Neural cell (in vitro differentiated cells): ENCODE measurements around the gene GIT2. TPM values are rescaled to one million over a fixed set of nuclear protein-coding genes. Genes with fewer than 3 reads are reported as not detected.

Experiments used
- H2AFZ ChIP-seq: fragments of 200-600, 300-800 bp; sonication (generic), shearing (Covaris generic); 2 replicates; pipeline ENCODE4 v1.6.0; 2014; ENCODE audit warnings: low read depth, mild to moderate bottlenecking, antibody characterized with exemption, low read length, moderate library complexity
- H3F3A ChIP-seq: fragments of 200-600 bp; shearing (Covaris generic); 2 replicates; pipeline ENCODE4 v1.6.1; 2016; ENCODE audit warnings: mild to moderate bottlenecking, moderate library complexity, mixed read lengths, antibody characterized with exemption, low read length; ENCODE audit not compliant: insufficient read depth, poor library complexity, severe bottlenecking
- H3K27ac ChIP-seq: fragments of 200-600, 300-800 bp; sonication (generic), shearing (Covaris generic); 2 replicates; pipeline ENCODE4 v1.5.1; 2014; ENCODE audit warnings: mild to moderate bottlenecking, low read length, moderate library complexity
- H3K27me3 ChIP-seq: fragments of 300-800, 200-600 bp; sonication (generic), shearing (Covaris generic); 2 replicates; pipeline ENCODE4 v1.6.0; 2014; ENCODE audit warnings: mild to moderate bottlenecking, low read depth, low read length, moderate library complexity; ENCODE audit not compliant: insufficient read depth
- H3K36me3 ChIP-seq: fragments of 300-800, 200-600 bp; sonication (generic), shearing (Covaris generic); 2 replicates; pipeline ENCODE4 v1.5.1; 2014; ENCODE audit warnings: mild to moderate bottlenecking, antibody characterized with exemption, low read length, moderate library complexity; ENCODE audit not compliant: insufficient read depth
- H3K4me2 ChIP-seq: fragments of 300-800, 200-600 bp; sonication (generic), shearing (Covaris generic); 2 replicates; pipeline ENCODE4 v1.6.0; 2014; ENCODE audit warnings: mild to moderate bottlenecking, low read length
- H3K4me3 ChIP-seq: fragments of 300-800, 200-600 bp; sonication (generic), shearing (Covaris generic); 2 replicates; pipeline ENCODE4 v1.5.1; 2014; ENCODE audit warnings: mild to moderate bottlenecking, low read length, moderate library complexity
- H3K79me2 ChIP-seq: fragments of 200-600 bp; shearing (Covaris generic); replicated peaks from 2 replicates; pipeline ENCODE4 v1.6.0; 2014; ENCODE audit warnings: mild to moderate bottlenecking, low read length, moderate library complexity; ENCODE audit not compliant: insufficient read depth
- H3K9ac ChIP-seq: fragments of 300-800, 200-600 bp; sonication (generic), shearing (Covaris generic); 2 replicates; pipeline ENCODE4 v1.6.1; 2016; ENCODE audit warnings: mild to moderate bottlenecking, low read length, mixed read lengths
- H3K9me2 ChIP-seq: fragments of 200-600 bp; shearing (Covaris generic); 2 replicates; pipeline ENCODE4 v1.6.1; 2016; ENCODE audit warnings: mild to moderate bottlenecking, low read length, mixed read lengths; ENCODE audit not compliant: insufficient read depth
- H3K9me3 ChIP-seq: fragments of 200-600, 300-800 bp; sonication (generic), shearing (Covaris generic); 2 replicates; pipeline ENCODE4 v1.6.1; 2016; ENCODE audit warnings: mild to moderate bottlenecking, mixed run types, low read length, moderate library complexity, mixed read lengths
- H4K20me1 ChIP-seq: fragments of 200-600 bp; shearing (Covaris generic); 2 replicates; pipeline ENCODE4 v1.6.1; 2016; ENCODE audit warnings: mild to moderate bottlenecking, mixed run types; ENCODE audit not compliant: insufficient read depth
- CTCF ChIP-seq: fragments of 450-650 bp; IDR thresholded peaks from 2 replicates; pipeline ENCODE4 v1.5.1; 2014; ENCODE audit warnings: antibody characterized with exemption, mild to moderate bottlenecking, moderate library complexity; ENCODE audit not compliant: poor library complexity, severe bottlenecking
- EP300 ChIP-seq: fragments of 450-650 bp; conservative IDR thresholded peaks from 2 replicates; pipeline ENCODE4 v1.6.1; 2014; ENCODE audit warnings: antibody characterized with exemption, mild to moderate bottlenecking, moderate library complexity; ENCODE audit not compliant: poor library complexity, severe bottlenecking
- EZH2 ChIP-seq: fragments of 200-600, 300-800 bp; shearing (Covaris generic), sonication (generic); IDR thresholded peaks from 2 replicates; pipeline ENCODE4 v1.6.1; 2014; ENCODE audit warnings: antibody characterized with exemption, low read length, borderline replicate concordance, mild to moderate bottlenecking; ENCODE audit not compliant: insufficient read depth, poor library complexity, severe bottlenecking
- MXI1 ChIP-seq: fragments of 450-650 bp; conservative IDR thresholded peaks from 2 replicates; pipeline ENCODE4 v1.6.1; 2014; ENCODE audit warnings: antibody characterized with exemption, mild to moderate bottlenecking; ENCODE audit not compliant: poor library complexity, severe bottlenecking
- POLR2AphosphoS5 ChIP-seq: IDR thresholded peaks from 2 replicates; pipeline ENCODE4 v1.6.1; 2012
- RAD21 ChIP-seq: fragments of 450-650 bp; conservative IDR thresholded peaks from 2 replicates; pipeline ENCODE4 v1.6.1; 2014; ENCODE audit warnings: antibody characterized with exemption, mild to moderate bottlenecking, moderate library complexity
- SMC3 ChIP-seq: fragments of 450-650 bp; conservative IDR thresholded peaks from 2 replicates; pipeline ENCODE4 v1.6.1; 2014; ENCODE audit warnings: antibody characterized with exemption, mild to moderate bottlenecking, moderate library complexity; ENCODE audit not compliant: poor library complexity
- TAF1 ChIP-seq: IDR thresholded peaks from 2 replicates; pipeline ENCODE4 v1.6.1; 2012; ENCODE audit warnings: low read depth
- polyA plus RNA-seq: library from polyadenylated mRNA; depleted of rRNA; stranded (reverse); fragments of >200 nt; gene quantifications from 2 replicates; pipeline ENCODE4 v1.2.3, GENCODE V29; 2014
- TF ChIP-seq, protein P1 (sequence below): IDR thresholded peaks from 2 replicates; pipeline ENCODE4 v1.6.1; 2012; ENCODE audit warnings: borderline replicate concordance

Gene GIT2
- polyA plus RNA-seq, 1 donor from 2014 or later, result 14.2 TPM

DNA sequence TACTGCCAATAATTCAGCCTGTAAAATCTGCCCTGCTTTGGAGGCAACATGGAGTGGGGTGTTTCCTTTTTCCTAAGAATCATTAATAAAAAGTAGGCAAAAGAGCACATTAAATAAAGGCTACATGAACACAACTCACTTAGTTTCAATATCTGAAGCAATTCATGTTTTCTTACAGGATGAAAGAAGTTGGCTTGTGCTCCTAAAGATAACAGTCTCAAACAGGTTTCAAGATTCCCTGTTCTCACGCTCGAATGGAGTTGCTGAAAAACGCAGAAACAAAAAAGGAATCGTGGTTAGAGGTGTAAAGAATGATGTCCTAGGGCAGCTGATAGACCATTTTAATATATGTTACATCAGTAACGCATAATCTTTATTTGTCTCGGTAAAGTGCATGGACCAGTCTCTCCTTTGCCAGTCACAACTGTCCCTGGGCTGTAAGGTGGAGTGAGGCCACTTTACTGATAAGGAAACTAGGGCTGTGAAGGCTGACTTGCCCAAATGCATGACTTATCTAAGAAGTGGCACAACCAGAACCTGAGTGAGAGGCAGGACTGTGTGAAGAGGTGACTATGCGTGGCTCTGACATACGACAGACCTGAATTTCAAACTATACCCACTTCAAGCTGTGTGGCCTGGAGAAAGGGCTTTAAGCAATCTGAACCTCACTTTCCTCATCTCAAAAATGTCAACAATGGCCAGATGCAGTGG, 12.6 kb downstream of the GIT2 start:
- Histone ChIP-seq H3F3A (no peaks in the 10 kb centered on the region), H3K36me3 (peaks cover 10% of the 10 kb centered on the region), H3K4me2 (no peak overlapping the region), H3K27ac (no peak overlapping the region), H3K4me3 (no peak overlapping the region), H2AFZ (no peak overlapping the region), H4K20me1 (no peaks in the 10 kb centered on the region), H3K9ac (no peak overlapping the region), H3K27me3 (no peaks in the 10 kb centered on the region), H3K9me2 (no peaks in the 10 kb centered on the region), H3K9me3 (no peaks in the 10 kb centered on the region), H3K79me2 (no peaks in the 10 kb centered on the region)
- TF ChIP-seq CTCF, result no peak
- TF ChIP-seq SMC3, result no peak
- no peak for TF ChIP-seq EP300
- TF ChIP-seq RAD21, result no peak
- TF ChIP-seq, protein P1, sequence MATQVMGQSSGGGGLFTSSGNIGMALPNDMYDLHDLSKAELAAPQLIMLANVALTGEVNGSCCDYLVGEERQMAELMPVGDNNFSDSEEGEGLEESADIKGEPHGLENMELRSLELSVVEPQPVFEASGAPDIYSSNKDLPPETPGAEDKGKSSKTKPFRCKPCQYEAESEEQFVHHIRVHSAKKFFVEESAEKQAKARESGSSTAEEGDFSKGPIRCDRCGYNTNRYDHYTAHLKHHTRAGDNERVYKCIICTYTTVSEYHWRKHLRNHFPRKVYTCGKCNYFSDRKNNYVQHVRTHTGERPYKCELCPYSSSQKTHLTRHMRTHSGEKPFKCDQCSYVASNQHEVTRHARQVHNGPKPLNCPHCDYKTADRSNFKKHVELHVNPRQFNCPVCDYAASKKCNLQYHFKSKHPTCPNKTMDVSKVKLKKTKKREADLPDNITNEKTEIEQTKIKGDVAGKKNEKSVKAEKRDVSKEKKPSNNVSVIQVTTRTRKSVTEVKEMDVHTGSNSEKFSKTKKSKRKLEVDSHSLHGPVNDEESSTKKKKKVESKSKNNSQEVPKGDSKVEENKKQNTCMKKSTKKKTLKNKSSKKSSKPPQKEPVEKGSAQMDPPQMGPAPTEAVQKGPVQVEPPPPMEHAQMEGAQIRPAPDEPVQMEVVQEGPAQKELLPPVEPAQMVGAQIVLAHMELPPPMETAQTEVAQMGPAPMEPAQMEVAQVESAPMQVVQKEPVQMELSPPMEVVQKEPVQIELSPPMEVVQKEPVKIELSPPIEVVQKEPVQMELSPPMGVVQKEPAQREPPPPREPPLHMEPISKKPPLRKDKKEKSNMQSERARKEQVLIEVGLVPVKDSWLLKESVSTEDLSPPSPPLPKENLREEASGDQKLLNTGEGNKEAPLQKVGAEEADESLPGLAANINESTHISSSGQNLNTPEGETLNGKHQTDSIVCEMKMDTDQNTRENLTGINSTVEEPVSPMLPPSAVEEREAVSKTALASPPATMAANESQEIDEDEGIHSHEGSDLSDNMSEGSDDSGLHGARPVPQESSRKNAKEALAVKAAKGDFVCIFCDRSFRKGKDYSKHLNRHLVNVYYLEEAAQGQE, result no peak
- no peak for TF ChIP-seq EZH2
- TF ChIP-seq POLR2AphosphoS5, result no peak

DNA sequence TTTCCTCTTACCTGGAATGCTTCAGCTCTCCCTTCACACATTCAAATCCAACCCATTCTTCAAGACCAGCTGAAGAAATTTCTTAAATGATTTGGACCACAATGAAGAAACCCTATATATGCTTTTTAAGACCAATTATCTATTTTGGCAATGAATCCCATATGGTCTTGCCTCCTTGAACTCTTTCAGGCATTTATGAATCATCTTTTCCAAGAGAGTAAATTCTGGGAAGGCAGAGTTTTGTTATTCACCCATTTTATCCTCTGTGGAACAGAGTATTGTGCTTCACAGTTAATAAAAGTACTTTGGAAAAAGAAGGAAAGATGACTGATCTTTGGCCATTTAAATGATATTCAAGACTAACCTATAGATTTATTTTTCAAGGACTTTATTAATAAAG, 14.0 kb downstream of the GIT2 start:
- Histone ChIP-seq H3K27ac (no peak overlapping the region), H2AFZ (no peak overlapping the region), H3K27me3 (no peaks in the 10 kb centered on the region), H4K20me1 (no peaks in the 10 kb centered on the region), H3K9ac (no peak overlapping the region), H3K4me2 (no peak overlapping the region), H3K36me3 (peaks cover 10% of the 10 kb centered on the region), H3K9me3 (no peaks in the 10 kb centered on the region), H3F3A (no peaks in the 10 kb centered on the region), H3K79me2 (no peaks in the 10 kb centered on the region), H3K9me2 (no peaks in the 10 kb centered on the region), H3K4me3 (no peak overlapping the region)
- TF ChIP-seq TAF1, result no peak
- TF ChIP-seq EP300, result no peak
- no peak for TF ChIP-seq POLR2AphosphoS5
- no peak for TF ChIP-seq EZH2
- TF ChIP-seq MXI1, result no peak
- TF ChIP-seq CTCF, result no peak
